Astrocyte (in vitro differentiated cells and primary cell): ENCODE data around the gene DFFA. TPM values are rescaled to one million over a fixed set of nuclear protein-coding genes. Genes with fewer than 3 reads are reported as not detected.

Source experiments
- DNase-seq: peaks from one replicate; pipeline ENCODE4 v3.0.0-alpha.2; 2010; ENCODE audit warnings: low read depth
- FAIRE-seq: peaks from 2 replicates; lab custom pipeline; 2011; peaks lifted over from hg19 to GRCh38; lab: Jason Lieb, UNC
- H2AFZ ChIP-seq: 2 replicates; pipeline ENCODE4 v1.6.0; 2012; ENCODE audit warnings: low read depth, low read length, inconsistent platforms
- H3K27ac ChIP-seq: 2 replicates; pipeline ENCODE4 v1.5.1; 2011; ENCODE audit warnings: low read depth, low read length, inconsistent platforms
- H3K27me3 ChIP-seq: 2 replicates; pipeline ENCODE4 v1.6.0; 2011; ENCODE audit warnings: low read length, inconsistent platforms; ENCODE audit not compliant: insufficient read depth
- H3K36me3 ChIP-seq: 2 replicates; pipeline ENCODE4 v1.5.1; 2011; ENCODE audit warnings: low read length, inconsistent platforms; ENCODE audit not compliant: insufficient read depth
- H3K4me1 ChIP-seq: 2 replicates; pipeline ENCODE4 v1.5.1; 2011; ENCODE audit warnings: low read length, inconsistent platforms; ENCODE audit not compliant: insufficient read depth
- H3K4me2 ChIP-seq: 2 replicates; pipeline ENCODE4 v1.6.0; 2012; ENCODE audit warnings: low read length, inconsistent platforms
- H3K4me3 ChIP-seq: 2 replicates; pipeline ENCODE4 v1.5.1; 2011; ENCODE audit warnings: low read depth, mild to moderate bottlenecking, low read length, inconsistent platforms; ENCODE audit not compliant: insufficient read depth
- H3K79me2 ChIP-seq: 2 replicates; pipeline ENCODE4 v1.6.0; 2012; ENCODE audit warnings: mild to moderate bottlenecking, low read length, inconsistent platforms; ENCODE audit not compliant: insufficient read depth
- H3K9ac ChIP-seq: 2 replicates; pipeline ENCODE4 v1.6.0; 2012; ENCODE audit warnings: mild to moderate bottlenecking, low read length, inconsistent platforms
- H3K9me3 ChIP-seq: 2 replicates; pipeline ENCODE4 v1.5.1; 2012; ENCODE audit warnings: low read depth, mild to moderate bottlenecking, low read length, inconsistent platforms; ENCODE audit not compliant: insufficient read depth
- H4K20me1 ChIP-seq: 2 replicates; pipeline ENCODE4 v1.6.0; 2012; ENCODE audit warnings: low read length, inconsistent platforms; ENCODE audit not compliant: insufficient read depth
- H3K27ac Mint-ChIP-seq: one replicate; pipeline ENCODE4 v1.8.0; 2021; ENCODE audit warnings: mild to moderate bottlenecking, mixed read lengths; ENCODE audit not compliant: unreplicated experiment
- H3K27me3 Mint-ChIP-seq: one replicate; pipeline ENCODE4 v1.8.0; 2021; ENCODE audit warnings: low read depth, mixed read lengths; ENCODE audit not compliant: unreplicated experiment
- H3K36me3 Mint-ChIP-seq: one replicate; pipeline ENCODE4 v1.8.0; 2021; ENCODE audit warnings: low read depth, mixed read lengths; ENCODE audit not compliant: unreplicated experiment
- H3K4me1 Mint-ChIP-seq: one replicate; pipeline ENCODE4 v1.8.0; 2021; ENCODE audit warnings: low read depth, mixed read lengths; ENCODE audit not compliant: unreplicated experiment
- H3K4me3 Mint-ChIP-seq: one replicate; pipeline ENCODE4 v1.8.0; 2021; ENCODE audit warnings: mild to moderate bottlenecking, moderate library complexity, mixed read lengths; ENCODE audit not compliant: unreplicated experiment
- H3K9me3 Mint-ChIP-seq: one replicate; pipeline ENCODE4 v1.8.0; 2021; ENCODE audit warnings: mild to moderate bottlenecking, mixed read lengths; ENCODE audit not compliant: unreplicated experiment
- EZH2 ChIP-seq: IDR thresholded peaks from 2 replicates; pipeline ENCODE4 v1.6.1; 2012; ENCODE audit warnings: mild to moderate bottlenecking, low read length, inconsistent platforms; ENCODE audit not compliant: insufficient read depth
- total RNA-seq: library from RNA; stranded (reverse); gene quantifications from 2 replicates; pipeline ENCODE4 v1.2.1, GENCODE V29; 2021
- TF ChIP-seq, protein P1 (sequence below): IDR thresholded peaks from 2 replicates; pipeline ENCODE4 v1.5.1; 2011; ENCODE audit warnings: low read depth, mild to moderate bottlenecking, inconsistent platforms, low read length, moderate library complexity; ENCODE audit not compliant: insufficient read depth

The DFFA gene
- total RNA-seq, 1 donor from 2014 or later, result 58.2 TPM

DNA sequence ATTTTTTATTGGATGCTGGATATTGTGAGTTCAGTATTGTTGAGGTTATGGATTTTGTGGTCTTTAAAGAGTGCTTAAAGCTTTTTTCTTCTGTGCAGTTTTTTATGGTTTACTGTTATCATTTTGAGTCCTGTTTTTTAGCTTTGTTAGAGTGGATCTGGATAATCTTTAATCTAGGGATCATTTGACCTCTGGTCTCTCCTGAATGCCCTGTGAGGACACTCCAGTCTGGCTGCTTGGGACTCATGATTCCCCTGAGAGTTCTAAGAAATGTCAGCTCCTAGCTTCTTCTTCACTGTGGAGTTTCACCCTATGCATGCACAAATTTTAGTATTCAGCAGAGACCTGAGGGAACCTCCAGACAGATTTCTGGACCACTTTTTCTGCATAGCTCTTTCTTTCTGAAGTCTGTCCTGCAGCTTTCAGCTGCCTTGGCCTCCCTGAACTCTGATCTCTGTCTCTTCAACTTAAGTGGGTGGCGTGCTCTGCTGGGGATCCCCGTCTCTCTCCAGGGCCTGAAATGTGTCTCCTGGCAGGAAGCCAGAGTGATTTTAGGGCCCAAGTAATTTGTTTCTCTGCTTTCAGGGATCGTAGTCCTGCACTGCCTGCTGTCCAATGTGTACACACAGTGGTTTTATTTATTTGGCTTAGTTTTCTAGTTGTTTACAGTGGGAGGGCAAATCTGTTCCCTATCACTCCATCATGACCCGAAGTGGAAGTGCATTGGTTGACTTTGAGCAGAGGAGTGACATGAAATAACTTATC, 17.1 kb upstream of the DFFA start:
- no peak for TF ChIP-seq EZH2
- TF ChIP-seq, protein P1, sequence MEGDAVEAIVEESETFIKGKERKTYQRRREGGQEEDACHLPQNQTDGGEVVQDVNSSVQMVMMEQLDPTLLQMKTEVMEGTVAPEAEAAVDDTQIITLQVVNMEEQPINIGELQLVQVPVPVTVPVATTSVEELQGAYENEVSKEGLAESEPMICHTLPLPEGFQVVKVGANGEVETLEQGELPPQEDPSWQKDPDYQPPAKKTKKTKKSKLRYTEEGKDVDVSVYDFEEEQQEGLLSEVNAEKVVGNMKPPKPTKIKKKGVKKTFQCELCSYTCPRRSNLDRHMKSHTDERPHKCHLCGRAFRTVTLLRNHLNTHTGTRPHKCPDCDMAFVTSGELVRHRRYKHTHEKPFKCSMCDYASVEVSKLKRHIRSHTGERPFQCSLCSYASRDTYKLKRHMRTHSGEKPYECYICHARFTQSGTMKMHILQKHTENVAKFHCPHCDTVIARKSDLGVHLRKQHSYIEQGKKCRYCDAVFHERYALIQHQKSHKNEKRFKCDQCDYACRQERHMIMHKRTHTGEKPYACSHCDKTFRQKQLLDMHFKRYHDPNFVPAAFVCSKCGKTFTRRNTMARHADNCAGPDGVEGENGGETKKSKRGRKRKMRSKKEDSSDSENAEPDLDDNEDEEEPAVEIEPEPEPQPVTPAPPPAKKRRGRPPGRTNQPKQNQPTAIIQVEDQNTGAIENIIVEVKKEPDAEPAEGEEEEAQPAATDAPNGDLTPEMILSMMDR, result no peak
- no peaks in the 10 kb centered on the region for H3K36me3 Mint-ChIP-seq
- H3K4me3 Mint-ChIP-seq, result no peak overlapping the region
- peaks cover 85% of the 10 kb centered on the region for H3K79me2 ChIP-seq
- no peak overlapping the region for H2AFZ ChIP-seq
- H3K4me2 ChIP-seq, result no peak overlapping the region
- no peak overlapping the region for H3K4me3 ChIP-seq
- no peak overlapping the region for H3K9ac ChIP-seq
- H3K36me3 ChIP-seq, result no peaks in the 10 kb centered on the region
- no peaks in the 10 kb centered on the region for H3K27me3 Mint-ChIP-seq
- H3K4me1 Mint-ChIP-seq, result peaks cover 8% of the 10 kb centered on the region
- H3K9me3 Mint-ChIP-seq, result no peaks in the 10 kb centered on the region
- no peaks in the 10 kb centered on the region for H3K4me1 ChIP-seq
- FAIRE-seq (no peak), DNase-seq (no peak)
- no peaks in the 10 kb centered on the region for H3K27me3 ChIP-seq
- H3K27ac Mint-ChIP-seq, result no peak overlapping the region
- no peak overlapping the region for H3K27ac ChIP-seq
- no peaks in the 10 kb centered on the region for H3K9me3 ChIP-seq
- peaks cover 69% of the 10 kb centered on the region for H4K20me1 ChIP-seq

DNA sequence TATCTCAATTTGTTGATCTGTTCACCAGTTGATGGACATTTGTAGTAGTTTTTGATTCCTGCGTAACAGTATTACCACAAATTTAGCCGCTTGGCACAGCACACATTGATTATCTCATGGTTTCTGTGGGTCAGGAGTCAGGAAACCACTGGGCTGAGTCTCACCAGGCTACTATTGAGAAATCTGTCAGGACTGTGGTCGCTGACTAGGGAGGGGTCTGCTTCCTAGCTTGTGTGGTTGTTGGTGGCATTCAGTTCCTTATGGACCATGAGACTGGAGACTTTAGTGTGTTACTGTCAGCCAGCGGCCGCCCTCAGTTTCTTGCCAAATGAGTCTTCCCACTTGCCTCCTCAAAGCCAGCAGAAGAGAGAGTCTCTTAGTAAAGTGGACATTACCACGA, 12.2 kb upstream of the DFFA start:
- Histone ChIP-seq H2AFZ (no peak overlapping the region), H3K36me3 (no peaks in the 10 kb centered on the region), H3K79me2 (peaks cover 81% of the 10 kb centered on the region), H3K9me3 (no peaks in the 10 kb centered on the region), H3K4me2 (no peak overlapping the region), H3K9ac (no peak overlapping the region), H3K27me3 (no peaks in the 10 kb centered on the region), H3K27ac (no peak overlapping the region), H4K20me1 (peaks cover 51% of the 10 kb centered on the region), H3K4me3 (no peak overlapping the region), H3K4me1 (no peaks in the 10 kb centered on the region)
- FAIRE-seq (no peak), DNase-seq (peak; percentile 16)
- H3K9me3 Mint-ChIP-seq, result no peaks in the 10 kb centered on the region
- H3K4me3 Mint-ChIP-seq, result no peak overlapping the region
- TF ChIP-seq, protein P1, result no peak
- no peak for TF ChIP-seq EZH2
- H3K27ac Mint-ChIP-seq, result no peak overlapping the region
- H3K27me3 Mint-ChIP-seq, result no peaks in the 10 kb centered on the region
- peaks cover 1% of the 10 kb centered on the region for H3K36me3 Mint-ChIP-seq
- peaks cover under 1% of the 10 kb centered on the region for H3K4me1 Mint-ChIP-seq

DNA sequence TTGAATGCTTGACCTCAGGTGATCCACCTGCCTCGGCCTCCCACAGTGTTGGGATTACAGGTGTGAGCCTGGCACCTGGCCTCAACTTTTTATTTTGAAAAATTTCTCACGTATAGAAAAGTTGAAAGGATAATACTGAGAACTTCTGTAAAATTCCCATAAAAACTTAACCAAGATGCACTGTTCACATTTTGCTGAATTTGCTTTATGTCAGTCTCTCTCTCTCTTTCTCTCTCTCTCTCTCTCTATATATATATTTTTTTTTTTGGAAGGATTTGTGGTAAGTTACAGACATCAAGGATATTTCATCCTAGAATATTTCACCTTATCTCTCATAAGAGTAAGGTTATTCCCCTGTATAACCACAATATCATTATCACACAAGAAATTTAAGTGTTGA, 8.3 kb upstream of the DFFA start:
- TF ChIP-seq, protein P1, result no peak
- TF ChIP-seq EZH2, result no peak
- peaks cover 48% of the 10 kb centered on the region for H4K20me1 ChIP-seq
- H2AFZ ChIP-seq, result no peak overlapping the region
- peaks cover 93% of the 10 kb centered on the region for H3K79me2 ChIP-seq
- H3K9me3 ChIP-seq, result no peaks in the 10 kb centered on the region
- no peak for DNase-seq
- H3K27ac ChIP-seq, result no peak overlapping the region
- H3K27ac Mint-ChIP-seq, result no peak overlapping the region
- FAIRE-seq, result no peak
- H3K27me3 ChIP-seq, result no peaks in the 10 kb centered on the region
- H3K4me1 Mint-ChIP-seq, result peaks cover 8% of the 10 kb centered on the region
- H3K27me3 Mint-ChIP-seq, result no peaks in the 10 kb centered on the region
- H3K4me3 Mint-ChIP-seq, result no peak overlapping the region
- H3K36me3 Mint-ChIP-seq, result peaks cover 1% of the 10 kb centered on the region
- H3K4me2 ChIP-seq, result no peak overlapping the region
- H3K4me3 ChIP-seq, result no peak overlapping the region
- peaks cover 3% of the 10 kb centered on the region for H3K4me1 ChIP-seq
- no peak overlapping the region for H3K9ac ChIP-seq
- no peaks in the 10 kb centered on the region for H3K36me3 ChIP-seq
- H3K9me3 Mint-ChIP-seq, result no peaks in the 10 kb centered on the region
